K562 (cell line): ENCODE results near the gene PAX8. TPM values are rescaled to one million over a fixed set of nuclear protein-coding genes. Genes with fewer than 3 reads are reported as not detected.

Source experiments
- CTCF ChIP-seq, 3 experiments: IDR thresholded peaks in 2 of 3; conservative IDR thresholded peaks in 1 of 3; 2 replicates each; pipeline ENCODE4 v1.5.1; 2011 to 2012; ENCODE audit warnings: low read length in 3 of 3, mild to moderate bottlenecking in 3 of 3, control low read depth in 2 of 3, improper control_type of control experiment in 1 of 3, inconsistent platforms in 1 of 3, low read depth in 1 of 3, mixed read lengths in 1 of 3, moderate library complexity in 1 of 3; ENCODE audit not compliant: insufficient read depth in 2 of 3
- EGR1 ChIP-seq: fragments of 450-650 bp; conservative IDR thresholded peaks from 2 replicates; pipeline ENCODE4 v1.6.1; 2017; ENCODE audit warnings: mild to moderate bottlenecking
- KLF10 ChIP-seq: fragments of 250-450 bp; sonication (Bioruptor Pico); IDR thresholded peaks from 2 replicates; pipeline ENCODE4 v1.6.1; 2021; ENCODE audit warnings: matching md5 sums
- NEUROD1 ChIP-seq: fragments of 150-350 bp; IDR thresholded peaks from 2 replicates; pipeline ENCODE4 v1.6.1; 2014; ENCODE audit warnings: borderline replicate concordance, low read length, low read depth; ENCODE audit not compliant: partially characterized antibody
- NFRKB ChIP-seq: fragments of 450-650 bp; IDR thresholded peaks from 2 replicates; pipeline ENCODE4 v1.6.1; 2016; ENCODE audit warnings: low read depth
- NUFIP1 ChIP-seq: fragments of 450-650 bp; IDR thresholded peaks from 2 replicates; pipeline ENCODE4 v1.6.1; 2018; ENCODE audit not compliant: partially characterized antibody
- REST ChIP-seq, 2 experiments: fragments of 450-650 bp; formaldehyde crosslinking in 1 of 2; IDR thresholded peaks; 2 replicates each; pipeline versions ENCODE4 v1.4.0 to v1.6.1; 2014 to 2020; ENCODE audit warnings: mild to moderate bottlenecking in 2 of 2, borderline replicate concordance in 1 of 2, low read depth in 1 of 2
- ZBTB26 ChIP-seq: fragments of 450-650 bp; formaldehyde crosslinking; IDR thresholded peaks from 2 replicates; pipeline ENCODE4 v1.4.0; 2022; ENCODE audit warnings: missing genetic modification characterization
- ZBTB34 ChIP-seq: fragments of 250-450 bp; sonication (Bioruptor Pico); IDR thresholded peaks from 2 replicates; pipeline ENCODE4 v1.8.0; 2021; ENCODE audit warnings: mild to moderate bottlenecking, moderate library complexity
- ZNF431 ChIP-seq: sonication (generic); formaldehyde crosslinking; IDR thresholded peaks from 2 replicates; pipeline ENCODE4 v1.8.0; 2022; ENCODE audit warnings: mild to moderate bottlenecking, missing genetic modification reagents
- ZNF586 ChIP-seq: fragments of 450-650 bp; formaldehyde crosslinking; conservative IDR thresholded peaks from 2 replicates; pipeline ENCODE4 v1.4.0; 2020; ENCODE audit warnings: mild to moderate bottlenecking, moderate library complexity
- ZSCAN32 ChIP-seq: fragments of 450-650 bp; formaldehyde crosslinking; IDR thresholded peaks from 2 replicates; pipeline ENCODE4 v1.4.0; 2020; ENCODE audit warnings: mild to moderate bottlenecking, moderate library complexity
- polyA plus RNA-seq, 8 experiments: library from polyadenylated mRNA; depleted of rRNA in 4 of 8; stranded (reverse) in 5 of 8; unstranded in 3 of 8; fragments of >200 nt; fragmentation: Nextera tagmentation in 2 of 8; fragmentation: Illumina TruSeq in 1 of 8; extraction: Ambion mirVana in 2 of 8; extraction: Trizol in 1 of 8; gene quantifications; 2 replicates each; pipeline versions ENCODE4 v1.2.1 to v1.2.3, GENCODE V29; 2011 to 2014; ENCODE audit warnings: inconsistent platforms in 1 of 8, missing spikeins in 1 of 8
- total RNA-seq, 7 experiments: library from RNA; depleted of rRNA in 6 of 7; stranded (reverse); fragments of >200 nt in 6 of 7; fragmentation: Illumina TruSeq in 2 of 7; extraction: Trizol in 2 of 7; gene quantifications; 2 replicates each; pipeline versions ENCODE4 v1.2.1 to v1.2.3, GENCODE V29; 2011 to 2021; ENCODE audit warnings: low replicate concordance in 1 of 7

Gene PAX8
- total and polyA plus RNA-seq, 9 of the 15 experiments (the other 6 are each of a cell fraction or from before 2014, with no cell fraction given) = 0.13 to 2.1 (median 0.51) TPM

GRCh38 chr2:113233593-113234550 lies 44.8 kb downstream of the PAX8 start (continued):
- TF ChIP-seq CTCF (IDR thresholded peaks at IDR 0.05 in 2 of 3, conservative IDR thresholded peaks at IDR 0.05 in 1 of 3; ENCODE audit: insufficient read depth in 2 of 3, low read depth in 1 of 3, low read length in 3 of 3) (peak; percentile 39 to 50 (median 46); a peak in 5 of 6 replicates), ZSCAN32 (CRISPR knock-in tag) (no peak), ZBTB34 (CRISPR knock-in tag) (no peak), NEUROD1 (no peak), ZBTB26 (CRISPR knock-in tag) (0 out of 2 replicates have a peak, but pooled peaks have one; percentile 28), NFRKB (no peak), EGR1 (peak; percentile 95), ZNF586 (CRISPR knock-in tag) (no peak), ZNF431 (CRISPR knock-in tag) (no peak), KLF10 (CRISPR knock-in tag) (no peak), REST (IDR thresholded peaks at IDR 0.05; ENCODE audit: borderline replicate concordance) (no peak), REST (CRISPR knock-in tag; IDR thresholded peaks at IDR 0.05; ENCODE audit: low read depth) (no peak), NUFIP1 (no peak)
